H9 (cell line): ENCODE measurements around the gene MCL1. TPM values are rescaled to one million over a fixed set of nuclear protein-coding genes. Genes with fewer than 3 reads are reported as not detected.

Experiments used
- DNase-seq: peaks from one replicate; pipeline ENCODE4 v3.0.0-alpha.2; 2017
- H2AFZ ChIP-seq: one replicate; pipeline ENCODE4 v1.6.1; 2013; ENCODE audit warnings: mild to moderate bottlenecking, low read length, control low read depth, moderate library complexity
- H2AK5ac ChIP-seq: 2 replicates; pipeline ENCODE4 v1.6.1; 2013; ENCODE audit warnings: low read length, control low read depth, mixed read lengths; ENCODE audit not compliant: insufficient read length
- H2BK120ac ChIP-seq: one replicate; pipeline ENCODE4 v1.6.1; 2013; ENCODE audit warnings: low read depth, mild to moderate bottlenecking, low read length, control low read depth, inconsistent platforms; ENCODE audit not compliant: poor library complexity, severe bottlenecking
- H2BK12ac ChIP-seq: 2 replicates; pipeline ENCODE4 v1.6.1; 2013; ENCODE audit warnings: low read length, control low read depth, mixed read lengths, low read depth; ENCODE audit not compliant: insufficient read length
- H2BK15ac ChIP-seq: 2 replicates; pipeline ENCODE4 v1.6.1; 2013; ENCODE audit warnings: low read depth, low read length, control low read depth
- H2BK20ac ChIP-seq: one replicate; pipeline ENCODE4 v1.6.1; 2013; ENCODE audit warnings: low read depth, mild to moderate bottlenecking, low read length, control low read depth, inconsistent platforms; ENCODE audit not compliant: poor library complexity, severe bottlenecking
- H2BK5ac ChIP-seq: 2 replicates; pipeline ENCODE4 v1.6.1; 2013; ENCODE audit warnings: low read length, control low read depth, mixed read lengths; ENCODE audit not compliant: insufficient read length
- H3K14ac ChIP-seq: 2 replicates; pipeline ENCODE4 v1.6.1; 2013; ENCODE audit warnings: low read length, control low read depth; ENCODE audit not compliant: insufficient read depth
- H3K18ac ChIP-seq: 2 replicates; pipeline ENCODE4 v1.6.1; 2013; ENCODE audit warnings: low read depth, mild to moderate bottlenecking, mixed read lengths, low read length, control low read depth; ENCODE audit not compliant: insufficient read length
- H3K23ac ChIP-seq: 2 replicates; pipeline ENCODE4 v1.6.1; 2013; ENCODE audit warnings: low read length, control low read depth, mixed read lengths, low read depth; ENCODE audit not compliant: insufficient read length
- H3K23me2 ChIP-seq: 2 replicates; pipeline ENCODE4 v1.6.1; 2013; ENCODE audit warnings: low read depth, mild to moderate bottlenecking, mixed read lengths, low read length, control low read depth; ENCODE audit not compliant: insufficient read length, poor library complexity, severe bottlenecking
- H3K27ac ChIP-seq: 2 replicates; pipeline ENCODE4 v1.5.1; 2013; ENCODE audit warnings: low read length, control low read depth, mixed read lengths, low read depth; ENCODE audit not compliant: insufficient read length
- H3K27me3 ChIP-seq: 2 replicates; pipeline ENCODE4 v1.6.1; 2013; ENCODE audit warnings: low read length, control low read depth, inconsistent platforms; ENCODE audit not compliant: insufficient read depth
- H3K4ac ChIP-seq: 2 replicates; pipeline ENCODE4 v1.6.1; 2013; ENCODE audit warnings: low read depth, mild to moderate bottlenecking, control low read depth, inconsistent platforms, low read length, moderate library complexity
- H3K4me1 ChIP-seq: 2 replicates; pipeline ENCODE4 v1.6.1; 2013; ENCODE audit warnings: low read length, control low read depth, inconsistent platforms; ENCODE audit not compliant: insufficient read depth
- H3K4me2 ChIP-seq: 2 replicates; pipeline ENCODE4 v1.6.1; 2013; ENCODE audit warnings: low read length, control low read depth, mixed read lengths; ENCODE audit not compliant: insufficient read length, insufficient read depth
- H3K56ac ChIP-seq: 2 replicates; pipeline ENCODE4 v1.6.1; 2013; ENCODE audit warnings: low read depth, mild to moderate bottlenecking, mixed read lengths, low read length, control low read depth; ENCODE audit not compliant: insufficient read length
- H3K79me1 ChIP-seq: 2 replicates; pipeline ENCODE4 v1.6.1; 2013; ENCODE audit warnings: low read depth, mild to moderate bottlenecking, moderate library complexity, low read length, control low read depth, inconsistent platforms; ENCODE audit not compliant: insufficient read depth, poor library complexity, severe bottlenecking
- H3K79me2 ChIP-seq: 2 replicates; pipeline ENCODE4 v1.6.1; 2013; ENCODE audit warnings: low read length, control low read depth, inconsistent platforms; ENCODE audit not compliant: insufficient read depth
- H3K9ac ChIP-seq: 2 replicates; pipeline ENCODE4 v1.6.1; 2013; ENCODE audit warnings: low read length, control low read depth, mixed read lengths; ENCODE audit not compliant: insufficient read length; ENCODE audit errors: extremely low read depth
- H3K9me3 ChIP-seq: one replicate; pipeline ENCODE4 v1.6.1; 2013; ENCODE audit warnings: low read depth, low read length, inconsistent platforms; ENCODE audit not compliant: control insufficient read depth
- H3T11ph ChIP-seq: one replicate; pipeline ENCODE4 v1.6.1; 2013; ENCODE audit warnings: mild to moderate bottlenecking, low read length, control low read depth, inconsistent platforms
- H4K20me1 ChIP-seq: one replicate; pipeline ENCODE4 v1.6.1; 2013; ENCODE audit not compliant: control insufficient read depth, insufficient read length, insufficient read depth
- H4K5ac ChIP-seq: 2 replicates; pipeline ENCODE4 v1.6.1; 2013; ENCODE audit warnings: low read depth, mild to moderate bottlenecking, mixed read lengths, low read length, control low read depth; ENCODE audit not compliant: insufficient read length
- H4K8ac ChIP-seq: replicated peaks from 2 replicates; pipeline ENCODE4 v1.6.1; 2013; ENCODE audit warnings: low read length, control low read depth, mixed read lengths, low read depth; ENCODE audit not compliant: insufficient read length
- H4K91ac ChIP-seq: 2 replicates; pipeline ENCODE4 v1.6.1; 2013; ENCODE audit warnings: low read depth, mild to moderate bottlenecking, moderate library complexity, mixed read lengths, low read length, control low read depth; ENCODE audit not compliant: insufficient read length
- H3K27ac Mint-ChIP-seq, 3 experiments: 2 replicates in 2 of 3; 3 replicates in 1 of 3; pipeline ENCODE4 v1.8.0; 2020 to 2021; ENCODE audit warnings: mixed read lengths in 3 of 3, mild to moderate bottlenecking in 1 of 3, moderate library complexity in 1 of 3
- H3K27me3 Mint-ChIP-seq: 2 replicates; pipeline ENCODE4 v1.8.0; 2021; ENCODE audit warnings: low read depth, mild to moderate bottlenecking, moderate library complexity, mixed read lengths
- H3K36me3 Mint-ChIP-seq, 3 experiments: 2 replicates in 2 of 3; 3 replicates in 1 of 3; pipeline ENCODE4 v1.8.0; 2020 to 2021; ENCODE audit warnings: low read depth in 3 of 3, mixed read lengths in 3 of 3; ENCODE audit not compliant: insufficient read depth in 1 of 3
- H3K4me1 Mint-ChIP-seq, 2 experiments: 2 replicates each; pipeline ENCODE4 v1.8.0; 2020; ENCODE audit warnings: mixed read lengths in 2 of 2
- H3K4me3 Mint-ChIP-seq, 2 experiments: 2 replicates in 1 of 2; 3 replicates in 1 of 2; pipeline ENCODE4 v1.8.0; 2020 to 2021; ENCODE audit warnings: mild to moderate bottlenecking in 2 of 2, mixed read lengths in 2 of 2, moderate library complexity in 1 of 2
- H3K9me3 Mint-ChIP-seq, 2 experiments: 2 replicates in 1 of 2; 3 replicates in 1 of 2; pipeline ENCODE4 v1.8.0; 2020; ENCODE audit warnings: mild to moderate bottlenecking in 2 of 2, mixed read lengths in 2 of 2, moderate library complexity in 1 of 2
- CTCF ChIP-seq: fragments of 200-600 bp; sonication (generic); conservative IDR thresholded peaks from 3 replicates; pipeline ENCODE4 v1.8.0; 2021; ENCODE audit warnings: antibody characterized with exemption, mild to moderate bottlenecking
- WGBS: extraction: QIAGEN DNeasy Blood & Tissue Kit; methylation state at CpG from one replicate; pipeline ENCODE4 v1.1.7; 2013; ENCODE audit warnings: missing lambda C conversion rate, low lambda C conversion rate, mixed read lengths; ENCODE audit not compliant: insufficient read length; ENCODE audit errors: extremely low coverage; 5-methylcytosine and 5-hydroxymethylcytosine counted together
- total RNA-seq: library from RNA; stranded (reverse); gene quantifications from 2 replicates; pipeline ENCODE4 v1.2.1, GENCODE V29; 2021

The MCL1 gene
- total RNA-seq, 1 experiment from 2014 or later: 247 TPM

DNA sequence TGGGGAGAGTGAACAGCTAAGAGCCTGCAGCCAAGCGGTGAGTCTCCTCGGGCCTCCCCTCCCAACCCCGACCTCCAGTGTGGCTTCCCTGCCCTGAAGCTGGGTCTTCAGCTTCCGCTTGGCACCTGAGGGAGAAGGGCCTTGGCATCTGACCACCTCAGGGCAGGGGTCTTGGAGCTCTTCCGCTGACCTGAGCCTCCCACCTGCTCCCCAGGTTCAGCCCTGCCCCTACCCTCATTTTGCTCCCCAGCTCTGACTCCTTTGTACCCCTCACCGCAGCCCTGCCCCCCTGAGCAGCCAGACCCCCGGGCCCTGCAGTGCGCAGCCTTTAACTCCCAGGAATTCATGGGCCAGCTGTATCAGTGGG lies 25.3 kb downstream of the MCL1 start:
- no peaks in the 10 kb centered on the region for H3K79me1 ChIP-seq
- no peak overlapping the region for H2AK5ac ChIP-seq
- Mint-ChIP-seq H3K27me3 (peaks cover 22% of the 10 kb centered on the region), H3K27ac (peak overlapping the region in 1 of 3 experiments; percentile 48; a peak in 1 of 7 replicates), H3K4me3 (no peak overlapping the region), H3K36me3 (peaks cover 3 to 5% (median 5%) of the 10 kb centered on the region in 3 experiments; a peak in 6 of 7 replicates), H3K4me1 (peaks cover 16 to 42% of the 10 kb centered on the region in 2 experiments), H3K9me3 (no peaks in the 10 kb centered on the region)
- H2BK15ac ChIP-seq: no peak overlapping the region
- H3K4me1 ChIP-seq: peaks cover 3% of the 10 kb centered on the region; the same call in 1 of the 2 replicates
- no peak overlapping the region for H2BK120ac ChIP-seq
- no peak overlapping the region for H2AFZ ChIP-seq
- H3K9ac ChIP-seq: no peak overlapping the region
- H3K56ac ChIP-seq: no peak overlapping the region
- H4K8ac ChIP-seq: no peak overlapping the region
- H4K5ac ChIP-seq: no peak overlapping the region
- H4K20me1 ChIP-seq: no peaks in the 10 kb centered on the region
- TF ChIP-seq CTCF: no peak
- H4K91ac ChIP-seq: no peak overlapping the region
- H3K14ac ChIP-seq: no peak overlapping the region
- no peaks in the 10 kb centered on the region for H3K9me3 ChIP-seq
- no peak overlapping the region for H2BK20ac ChIP-seq
- no peak overlapping the region for H2BK12ac ChIP-seq
- no peak overlapping the region for H2BK5ac ChIP-seq
- H3K4ac ChIP-seq: no peak overlapping the region
- no peak overlapping the region for H3K27ac ChIP-seq
- H3K23me2 ChIP-seq: peaks cover 4% of the 10 kb centered on the region
- no CpG with 5 or more reads among the region's 8 CpGs for WGBS
- no peaks in the 10 kb centered on the region; the same call in 1 of the 2 replicates for H3K27me3 ChIP-seq
- H3K4me2 ChIP-seq: no peak overlapping the region
- H3T11ph ChIP-seq: no peak overlapping the region
- H3K18ac ChIP-seq: no peak overlapping the region
- peak; percentile 25 for DNase-seq
- no peak overlapping the region for H3K23ac ChIP-seq
- no peaks in the 10 kb centered on the region for H3K79me2 ChIP-seq
